C4-2B (cell line): ENCODE measurements around the gene KCNN2.

Experiments used
- H3K27ac ChIP-seq: fragments of 450-650 bp; 2 replicates; pipeline ENCODE4 v1.5.1; 2017
- ZFX ChIP-seq: fragments of 450-650 bp; IDR thresholded peaks from 2 replicates; pipeline ENCODE4 v1.6.1; 2017
- TF ChIP-seq, protein P1 (sequence below): fragments of 450-650 bp; conservative IDR thresholded peaks from 2 replicates; pipeline ENCODE4 v1.5.1; 2017; ENCODE audit warnings: mild to moderate bottlenecking

Gene KCNN2

DNA sequence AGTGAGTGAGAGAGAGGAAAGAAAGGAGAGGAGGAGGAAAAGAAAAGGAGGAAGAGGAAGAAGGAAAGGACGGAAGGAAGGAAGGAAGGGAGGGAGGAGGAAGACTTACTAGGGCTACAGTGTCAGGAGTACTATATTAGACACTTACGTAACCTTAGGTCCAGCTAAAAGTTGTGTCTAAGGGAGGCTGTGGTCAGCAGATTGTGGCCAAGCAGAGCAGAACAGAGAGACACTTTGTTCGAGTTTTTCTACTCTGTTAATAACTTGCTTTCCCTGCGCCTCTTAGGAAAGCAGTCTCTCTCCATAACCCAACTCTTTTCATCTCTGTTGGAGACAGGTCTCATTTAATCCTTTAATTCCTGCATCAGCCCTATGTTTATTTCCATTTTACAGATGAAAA is 138.9 kb downstream of the KCNN2 start:
- H3K27ac ChIP-seq, result no peak overlapping the region
- TF ChIP-seq, protein P1, sequence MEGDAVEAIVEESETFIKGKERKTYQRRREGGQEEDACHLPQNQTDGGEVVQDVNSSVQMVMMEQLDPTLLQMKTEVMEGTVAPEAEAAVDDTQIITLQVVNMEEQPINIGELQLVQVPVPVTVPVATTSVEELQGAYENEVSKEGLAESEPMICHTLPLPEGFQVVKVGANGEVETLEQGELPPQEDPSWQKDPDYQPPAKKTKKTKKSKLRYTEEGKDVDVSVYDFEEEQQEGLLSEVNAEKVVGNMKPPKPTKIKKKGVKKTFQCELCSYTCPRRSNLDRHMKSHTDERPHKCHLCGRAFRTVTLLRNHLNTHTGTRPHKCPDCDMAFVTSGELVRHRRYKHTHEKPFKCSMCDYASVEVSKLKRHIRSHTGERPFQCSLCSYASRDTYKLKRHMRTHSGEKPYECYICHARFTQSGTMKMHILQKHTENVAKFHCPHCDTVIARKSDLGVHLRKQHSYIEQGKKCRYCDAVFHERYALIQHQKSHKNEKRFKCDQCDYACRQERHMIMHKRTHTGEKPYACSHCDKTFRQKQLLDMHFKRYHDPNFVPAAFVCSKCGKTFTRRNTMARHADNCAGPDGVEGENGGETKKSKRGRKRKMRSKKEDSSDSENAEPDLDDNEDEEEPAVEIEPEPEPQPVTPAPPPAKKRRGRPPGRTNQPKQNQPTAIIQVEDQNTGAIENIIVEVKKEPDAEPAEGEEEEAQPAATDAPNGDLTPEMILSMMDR, result no peak
- no peak for TF ChIP-seq ZFX

DNA sequence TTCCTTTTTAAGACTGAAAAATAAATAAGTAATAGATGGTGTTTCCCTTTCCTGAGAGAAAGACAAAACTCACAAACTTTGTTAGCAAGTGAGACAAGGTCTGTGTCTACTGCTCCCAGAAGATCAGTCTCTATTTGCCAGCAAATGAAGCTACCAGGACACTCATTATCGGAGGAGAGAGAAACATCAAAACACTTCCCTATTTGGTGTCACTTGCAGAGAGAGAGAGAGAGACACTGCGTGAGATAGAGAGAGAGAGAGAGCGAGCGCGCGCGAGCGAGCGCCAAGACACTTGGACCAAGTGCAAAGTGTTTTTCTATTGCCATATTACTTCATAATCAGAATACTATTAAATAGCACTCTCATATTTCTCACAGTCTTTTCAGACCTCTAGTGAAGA is 142.7 kb downstream of the KCNN2 start:
- TF ChIP-seq ZFX, result no peak
- TF ChIP-seq, protein P1, result no peak
- H3K27ac ChIP-seq, result no peak overlapping the region

DNA sequence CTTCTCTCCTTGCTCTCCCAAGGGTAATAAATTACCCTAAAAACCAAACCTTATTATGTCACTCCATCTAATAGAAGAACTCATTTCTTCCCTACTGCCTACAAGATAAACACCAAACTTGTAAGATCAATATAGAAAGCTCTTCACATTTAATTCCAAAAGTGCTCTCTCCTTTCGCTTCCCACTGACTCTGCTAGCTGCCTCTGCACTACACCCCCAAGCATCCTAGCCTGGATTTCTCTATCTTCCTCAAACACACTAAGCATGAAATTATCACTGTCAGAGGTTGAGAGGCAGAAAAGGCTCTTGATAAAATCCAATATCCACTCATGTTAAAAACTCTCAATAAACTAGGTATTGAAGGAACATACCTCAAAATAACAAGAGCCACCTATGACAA is 162.4 kb downstream of the KCNN2 start:
- no peak for TF ChIP-seq ZFX
- TF ChIP-seq, protein P1, result no peak
- no peak overlapping the region for H3K27ac ChIP-seq

DNA sequence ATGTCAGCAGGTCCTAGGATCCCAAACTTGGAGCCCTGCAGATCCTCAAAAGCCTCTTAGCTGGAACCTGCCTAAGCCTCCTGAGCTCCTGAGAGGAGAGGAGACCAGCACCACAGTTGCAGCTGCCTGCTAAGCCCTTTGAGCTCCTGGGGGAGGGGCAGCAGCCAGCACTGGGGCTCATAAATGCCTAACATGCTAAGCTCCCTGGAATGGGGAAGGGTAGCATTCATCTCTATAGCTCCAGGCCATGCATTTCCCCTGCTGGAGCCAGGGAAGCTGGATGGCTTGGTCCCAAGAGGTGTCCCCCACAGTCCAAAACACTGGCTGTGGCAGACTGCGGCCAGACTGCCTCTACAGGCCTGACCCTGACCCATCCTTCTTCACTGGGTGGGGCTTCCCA is 182.7 kb downstream of the KCNN2 start:
- H3K27ac ChIP-seq, result no peak overlapping the region
- TF ChIP-seq, protein P1, result no peak
- no peak for TF ChIP-seq ZFX
